Heart left ventricle (tissue), 16 donors: ENCODE results near the gene CELF2. TPM values are rescaled to one million over a fixed set of nuclear protein-coding genes. Genes with fewer than 3 reads are reported as not detected.

Experiments
- ATAC-seq, 4 donors: fragments of 200-7000 bp; cut with Tn5 transposase; one replicate each; pipeline ENCODE4 v1.9.1; 2020 to 2022; ENCODE audit warnings: moderate library complexity in 4 of 4, mild to moderate bottlenecking in 3 of 4, moderate number of reproducible peaks in 1 of 4
- DNase-seq, 5 donors: peaks; one replicate each; pipeline ENCODE4 v3.0.0-alpha.2; 2020
- H3K27ac ChIP-seq, 12 donors: fragments of 200-600 bp; sonication (generic) in 4 of 12; one replicate each; pipeline versions ENCODE4 v1.5.0 to v1.8.0; 2016 to 2022; ENCODE audit warnings: mild to moderate bottlenecking in 2 of 12
- H3K27me3 ChIP-seq, 9 donors: fragments of 200-600 bp; sonication (generic) in 2 of 9; one replicate each; pipeline versions ENCODE4 v1.5.1 to v1.8.0; 2016 to 2022; ENCODE audit warnings: mild to moderate bottlenecking in 3 of 9
- H3K36me3 ChIP-seq, 9 donors: fragments of 200-600 bp; sonication (generic) in 2 of 9; one replicate each; pipeline versions ENCODE4 v1.5.0 to v1.8.0; 2018 to 2022; ENCODE audit warnings: mild to moderate bottlenecking in 2 of 9
- H3K4me1 ChIP-seq, 12 donors: fragments of 200-600 bp; sonication (generic) in 4 of 12; one replicate each; pipeline versions ENCODE4 v1.5.0 to v1.8.0; 2016 to 2022; ENCODE audit warnings: mild to moderate bottlenecking in 3 of 12
- H3K4me3 ChIP-seq, 12 donors: fragments of 200-600 bp; sonication (generic) in 4 of 12; one replicate each; pipeline versions ENCODE4 v1.5.0 to v1.8.0; 2017 to 2022; ENCODE audit warnings: mild to moderate bottlenecking in 9 of 12, moderate library complexity in 4 of 12
- H3K9me3 ChIP-seq, 12 donors: fragments of 200-600 bp; sonication (generic) in 4 of 12; one replicate each; pipeline versions ENCODE4 v1.5.0 to v1.8.0; 2016 to 2022; ENCODE audit warnings: mild to moderate bottlenecking in 1 of 12
- CTCF ChIP-seq, 12 donors: fragments of 200-600 bp; sonication (generic) in 4 of 12; IDR thresholded peaks; one replicate each; pipeline versions ENCODE4 v1.5.0 to v1.8.0; 2018 to 2022; ENCODE audit warnings: antibody characterized with exemption in 12 of 12, mild to moderate bottlenecking in 5 of 12
- POLR2A ChIP-seq, 2 donors: fragments of 450-650 bp; IDR thresholded peaks; one replicate each; pipeline ENCODE4 v1.6.1; 2017; ENCODE audit warnings: antibody characterized with exemption in 2 of 2, mild to moderate bottlenecking in 2 of 2, moderate library complexity in 2 of 2
- WGBS, 4 donors: extraction: QIAGEN DNeasy Blood & Tissue Kit in 2 of 4; methylation state at CpG; one replicate each; pipeline versions ENCODE4 v1.1.5 to v1.1.7; 2013 to 2018; 5-methylcytosine and 5-hydroxymethylcytosine counted together
- intact Hi-C, 10 donors: fragments of 100-400 bp; cut with DNase I; formaldehyde crosslinking; loops; one replicate each; pipeline versions ENCODE4 v1.11.1 to v1.14.2; 2022
- polyA plus RNA-seq, 2 donors: library from polyadenylated mRNA; stranded (reverse); fragments of 200-250 nt; gene quantifications; one replicate each; pipeline ENCODE4 v1.2.3, GENCODE V29; 2013
- total RNA-seq, 9 donors: library from RNA; depleted of rRNA in 2 of 9; stranded (reverse); fragments of >200 nt in 2 of 9; fragmentation: NEBNext Ultra II Directional in 3 of 9; extraction: Animal tissue kit (Norgen Biotek cat#: 25700) in 3 of 9; gene quantifications; one replicate each; pipeline versions ENCODE4 v1.1.0 to v1.2.4, GENCODE V29; 2016 to 2023
- donor health status: ischemic (EF 13 %, LVEDD 7.1; RV severe dilation, severe dysfunction).
- donor health status: healthy with polysubstance abuse.
- donor health status: DM: no; HTN: yes; CAD: no.
- donor health status: DM: no; HTN: no; CAD: no.
- donor health status: ischemic (EF 25% LVEDD 6.9; RV normal size, moderate dysfunction).
- donor health status: ischemic (EF 25% LVEDD 5.7; RV mildly dilated, moderate dysfunction).
- donor health status: healthy.
- donor health status: DM: yes; HTN: yes; CAD: no.
- donor health status: ischemic (EF 35%, LVEDD 5.7; RV mildly dilated, moderate dysfunction).
- donor health status: nonischemic (EF 11% LVEDD 7.7; RV severe dilation, severe dysfunction).
- donor health status: DM: yes; HTN: yes; CAD: no.
- donor health status: PGD.
- donor health status: ischemic (EF 29% LVEDD 5.4; RV normal size, mild dysfunction).
- donor health status: nonischemic (EF 23%, LVEDD 6.1; RV moderate dilation, normal function).

The CELF2 gene
- total and polyA plus RNA-seq, 11 donors: 14.2 to 103 (median 67.1) TPM

GRCh38 chr10:11152801-11153200 is 135.1 kb downstream of the CELF2 start:
- Histone ChIP-seq H3K27ac (peak overlapping the region in 1 of 12 donors; percentile 30), H3K9me3 (no peaks in the 10 kb centered on the region), H3K27me3 (no peaks in the 10 kb centered on the region), H3K36me3 (no peaks in the 10 kb centered on the region), H3K4me3 (no peak overlapping the region), H3K4me1 (peaks cover 4 to 85% (median 54%) of the 10 kb centered on the region in 12 donors)
- 77 to 89% (median 88%) methylated on average over 5 of the region's 5 CpGs for WGBS, 4 donors
- ATAC-seq (no peak), DNase-seq (no peak)
- intact Hi-C loops: no loop called here
- TF ChIP-seq POLR2A (IDR thresholded peaks at IDR 0.05) (no peak), CTCF (IDR thresholded peaks at IDR 0.05) (no peak)

- 53 to 65% (median 58%) methylated on average over 6 of the region's 6 CpGs for WGBS, 4 donors
- no peak overlapping the region for H3K4me3 ChIP-seq
- no peaks in the 10 kb centered on the region for H3K36me3 ChIP-seq
- TF ChIP-seq CTCF (IDR thresholded peaks at IDR 0.05) (no peak), POLR2A (IDR thresholded peaks at IDR 0.05) (no peak)
- H3K9me3 ChIP-seq: no peaks in the 10 kb centered on the region
- intact Hi-C loops: no loop called here
- H3K27me3 ChIP-seq: no peaks in the 10 kb centered on the region
- DNase-seq (no peak), ATAC-seq (no peak)
- H3K4me1 ChIP-seq: peaks cover 4 to 85% (median 50%) of the 10 kb centered on the region in 12 donors
- H3K27ac ChIP-seq: peak overlapping the region in 1 of 12 donors; percentile 30
These were observed 135.6 kb downstream of the CELF2 start for GRCh38 chr10:11153245-11153644.

- H3K4me3 ChIP-seq: no peak overlapping the region
- H3K27me3 ChIP-seq: no peaks in the 10 kb centered on the region
- H3K36me3 ChIP-seq: no peaks in the 10 kb centered on the region
- intact Hi-C loops: no loop called here
- no peak for TF ChIP-seq POLR2A (IDR thresholded peaks at IDR 0.05)
- TF ChIP-seq CTCF (IDR thresholded peaks at IDR 0.05): no peak
- H3K4me1 ChIP-seq: peaks cover 4 to 85% (median 48%) of the 10 kb centered on the region in 12 donors
- DNase-seq: no peak
- ATAC-seq: no peak
- no peak overlapping the region for H3K27ac ChIP-seq
- no peaks in the 10 kb centered on the region for H3K9me3 ChIP-seq
- WGBS, 4 donors: 87 to 100% (median 95%) methylated on average over 2 of the region's 2 CpGs
These were observed 136.1 kb downstream of the CELF2 start for GRCh38 chr10:11153766-11154165.

GRCh38 chr10:11154333-11154732 is 136.7 kb downstream of the CELF2 start:
- Histone ChIP-seq H3K9me3 (no peaks in the 10 kb centered on the region), H3K4me3 (no peak overlapping the region), H3K36me3 (no peaks in the 10 kb centered on the region), H3K27ac (no peak overlapping the region), H3K27me3 (no peaks in the 10 kb centered on the region), H3K4me1 (peaks cover under 1 to 81% (median 43%) of the 10 kb centered on the region in 12 donors)
- TF ChIP-seq CTCF (IDR thresholded peaks at IDR 0.05) (no peak), POLR2A (IDR thresholded peaks at IDR 0.05) (no peak)
- no peak for ATAC-seq
- DNase-seq: no peak
- WGBS, 4 donors: 40 to 51% (median 44%) methylated on average over 4 of the region's 4 CpGs
- intact Hi-C loops: no loop called here
